PC-3 (cell line): ENCODE data around the gene SPPL2C. TPM values are rescaled to one million over a fixed set of nuclear protein-coding genes. Genes with fewer than 3 reads are reported as not detected.

ENCODE experiments used
- ATAC-seq: fragments of 200-7000 bp; cut with Tn5 transposase; 2 replicates; pipeline ENCODE4 v1.9.1; 2020; ENCODE audit warnings: mild to moderate bottlenecking, moderate library complexity
- BruUV-seq: library from RNA; stranded (reverse); fragments of 400-500 nt; replicated peaks from 2 replicates; lab custom pipeline; 2021; lab: Mats Ljungman, UMichigan
- CTCF ChIA-PET: fragments of 300-600 bp; sonication (Branson Sonifier 250); formaldehyde crosslinking; loops from one replicate; lab custom pipeline; 2022; ENCODE audit warnings: antibody characterized with exemption; lab: Charles Lee
- POLR2A ChIA-PET: fragments of 300-600 bp; sonication (Branson Sonifier 250); formaldehyde crosslinking; loops from one replicate; lab custom pipeline; 2022; ENCODE audit warnings: antibody characterized with exemption; ENCODE audit not compliant: unreplicated experiment; lab: Charles Lee
- DNase-seq: peaks from one replicate; pipeline ENCODE4 v3.0.0-alpha.2; 2015
- H2AFZ ChIP-seq: fragments of 300-600 bp; sonication (generic); 2 replicates; pipeline ENCODE4 v1.6.0; 2016; ENCODE audit warnings: antibody characterized with exemption, low read length
- H3F3A ChIP-seq: fragments of 300-600 bp; sonication (generic); one replicate; pipeline ENCODE4 v1.6.0; 2017; ENCODE audit warnings: antibody characterized with exemption, low read length, control low read depth, mild to moderate bottlenecking; ENCODE audit not compliant: unreplicated experiment
- H3K27ac ChIP-seq: fragments of 300-600 bp; sonication (generic); 2 replicates; pipeline ENCODE4 v1.5.1; 2016; ENCODE audit warnings: mild to moderate bottlenecking, low read length
- H3K27me3 ChIP-seq: fragments of 300-600 bp; sonication (generic); 2 replicates; pipeline ENCODE4 v1.6.1; 2016; ENCODE audit warnings: low read length, mixed read lengths
- H3K36me3 ChIP-seq: fragments of 300-600 bp; sonication (generic); 2 replicates; pipeline ENCODE4 v1.6.1; 2016; ENCODE audit warnings: low read depth, mixed run types, low read length, mixed read lengths
- H3K4me1 ChIP-seq: fragments of 300-600 bp; sonication (generic); 2 replicates; pipeline ENCODE4 v1.5.1; 2016; ENCODE audit warnings: low read length; ENCODE audit not compliant: insufficient read depth
- H3K4me2 ChIP-seq: fragments of 300-600 bp; sonication (generic); 2 replicates; pipeline ENCODE4 v1.6.0; 2016; ENCODE audit warnings: low read length
- H3K4me3 ChIP-seq: fragments of 300-600 bp; sonication (generic); 2 replicates; pipeline ENCODE4 v1.5.1; 2016; ENCODE audit warnings: mild to moderate bottlenecking, low read length, mixed read lengths
- H3K79me2 ChIP-seq: fragments of 300-600 bp; sonication (generic); 2 replicates; pipeline ENCODE4 v1.6.1; 2017; ENCODE audit warnings: low read length, mixed read lengths
- H3K9ac ChIP-seq: fragments of 300-600 bp; sonication (generic); 2 replicates; pipeline ENCODE4 v1.6.0; 2016; ENCODE audit warnings: mild to moderate bottlenecking, low read length
- H3K9me2 ChIP-seq: fragments of 300-600 bp; sonication (generic); replicated peaks from 2 replicates; pipeline ENCODE4 v1.6.1; 2016; ENCODE audit warnings: mixed run types, low read length, mixed read lengths
- H3K9me3 ChIP-seq: fragments of 300-600 bp; sonication (generic); 2 replicates; pipeline ENCODE4 v1.6.1; 2016; ENCODE audit warnings: low read length, mixed read lengths
- H4K20me1 ChIP-seq: fragments of 300-600 bp; sonication (generic); 2 replicates; pipeline ENCODE4 v1.6.1; 2016; ENCODE audit warnings: low read length, mixed read lengths
- EZH2 ChIP-seq: fragments of 300-600 bp; sonication (generic); IDR thresholded peaks from one replicate; pipeline ENCODE4 v1.6.1; 2017; ENCODE audit warnings: antibody characterized with exemption, mild to moderate bottlenecking, low read length; ENCODE audit not compliant: unreplicated experiment
- EZH2phosphoT487 ChIP-seq: fragments of 300-600 bp; sonication (generic); IDR thresholded peaks from 2 replicates; pipeline ENCODE4 v1.6.1; 2018; ENCODE audit warnings: mild to moderate bottlenecking, antibody characterized with exemption, low read length, borderline replicate concordance
- intact Hi-C: fragments of 100-400 bp; cut with micrococcal nuclease; formaldehyde crosslinking; loops from 2 replicates; pipeline ENCODE4 v1.9.0; 2023
- total RNA-seq: library from RNA; depleted of rRNA; stranded (reverse); fragments of >200 nt; gene quantifications from 2 replicates; pipeline ENCODE4 v1.2.3, GENCODE V29; 2014
- TF ChIP-seq, protein P1 (sequence below): fragments of 300-600 bp; sonication (generic); conservative IDR thresholded peaks from 2 replicates; pipeline ENCODE4 v1.5.1; 2017; ENCODE audit warnings: antibody characterized with exemption, low read depth, mild to moderate bottlenecking, low read length

SPPL2C gene
- total RNA-seq, 1 experiment from 2014 or later, result not detected

DNA sequence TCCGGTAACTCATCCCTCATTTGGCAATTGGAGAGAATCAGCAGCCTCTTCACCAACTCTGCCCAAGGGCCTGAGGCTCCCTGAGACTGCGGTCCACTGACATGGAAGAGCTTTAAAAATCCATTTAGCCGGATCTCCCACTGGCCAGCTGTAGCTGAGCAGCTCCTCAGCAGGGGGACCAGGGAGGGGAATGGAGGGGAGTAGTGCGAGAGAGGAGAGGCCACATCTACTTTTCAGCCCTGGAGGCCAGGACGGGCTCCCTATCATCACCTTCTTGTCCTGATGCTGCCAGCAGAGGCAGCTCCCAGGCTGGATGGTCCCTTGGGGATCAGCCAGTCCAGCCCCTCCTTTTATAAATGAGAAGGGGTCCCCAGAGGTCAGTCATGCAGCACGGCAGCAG, 25.0 kb upstream of the SPPL2C start:
- DNase-seq (no peak), ATAC-seq (no peak)
- no peak overlapping the region for H3K27ac ChIP-seq
- CTCF ChIA-PET, result no interaction called here
- intact Hi-C loops, result no loop called here
- POLR2A ChIA-PET, result no interaction called here
- no peaks in the 10 kb centered on the region for H3F3A ChIP-seq
- H3K4me2 ChIP-seq, result no peak overlapping the region
- no peak overlapping the region for H3K4me3 ChIP-seq
- H3K4me1 ChIP-seq, result no peaks in the 10 kb centered on the region
- no peaks in the 10 kb centered on the region for H4K20me1 ChIP-seq
- TF ChIP-seq, protein P1, sequence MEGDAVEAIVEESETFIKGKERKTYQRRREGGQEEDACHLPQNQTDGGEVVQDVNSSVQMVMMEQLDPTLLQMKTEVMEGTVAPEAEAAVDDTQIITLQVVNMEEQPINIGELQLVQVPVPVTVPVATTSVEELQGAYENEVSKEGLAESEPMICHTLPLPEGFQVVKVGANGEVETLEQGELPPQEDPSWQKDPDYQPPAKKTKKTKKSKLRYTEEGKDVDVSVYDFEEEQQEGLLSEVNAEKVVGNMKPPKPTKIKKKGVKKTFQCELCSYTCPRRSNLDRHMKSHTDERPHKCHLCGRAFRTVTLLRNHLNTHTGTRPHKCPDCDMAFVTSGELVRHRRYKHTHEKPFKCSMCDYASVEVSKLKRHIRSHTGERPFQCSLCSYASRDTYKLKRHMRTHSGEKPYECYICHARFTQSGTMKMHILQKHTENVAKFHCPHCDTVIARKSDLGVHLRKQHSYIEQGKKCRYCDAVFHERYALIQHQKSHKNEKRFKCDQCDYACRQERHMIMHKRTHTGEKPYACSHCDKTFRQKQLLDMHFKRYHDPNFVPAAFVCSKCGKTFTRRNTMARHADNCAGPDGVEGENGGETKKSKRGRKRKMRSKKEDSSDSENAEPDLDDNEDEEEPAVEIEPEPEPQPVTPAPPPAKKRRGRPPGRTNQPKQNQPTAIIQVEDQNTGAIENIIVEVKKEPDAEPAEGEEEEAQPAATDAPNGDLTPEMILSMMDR, result no peak
- no peak for TF ChIP-seq EZH2phosphoT487
- no peak for TF ChIP-seq EZH2
- H3K79me2 ChIP-seq, result no peaks in the 10 kb centered on the region
- BruUV-seq, result no TSS peak
- no peaks in the 10 kb centered on the region for H3K36me3 ChIP-seq
- H3K9me3 ChIP-seq, result no peaks in the 10 kb centered on the region
- H3K9me2 ChIP-seq, result no peaks in the 10 kb centered on the region
- H3K9ac ChIP-seq, result no peak overlapping the region
- no peak overlapping the region for H2AFZ ChIP-seq
- H3K27me3 ChIP-seq, result peaks cover 9% of the 10 kb centered on the region; the same call in 1 of the 2 replicates

GRCh38 chr17:45820052-45820780, 24.5 kb upstream of the SPPL2C start:
- DNase-seq, result no peak
- CTCF ChIA-PET, result no interaction called here

More at GRCh38 chr17:45820052-45820780, 24.5 kb upstream of the SPPL2C start:
- Histone ChIP-seq H3K9ac (no peak overlapping the region), H3K4me3 (no peak overlapping the region), H2AFZ (no peak overlapping the region), H4K20me1 (no peaks in the 10 kb centered on the region), H3K27ac (no peak overlapping the region), H3K9me2 (no peaks in the 10 kb centered on the region), H3K79me2 (no peaks in the 10 kb centered on the region), H3K27me3 (peaks cover 9% of the 10 kb centered on the region; the same call in 1 of the 2 replicates), H3F3A (no peaks in the 10 kb centered on the region), H3K4me2 (no peak overlapping the region), H3K36me3 (no peaks in the 10 kb centered on the region), H3K9me3 (no peaks in the 10 kb centered on the region), H3K4me1 (no peaks in the 10 kb centered on the region)
- no TSS peak for BruUV-seq
- intact Hi-C loops, result no loop called here
- POLR2A ChIA-PET, result no interaction called here
- ATAC-seq, result no peak
- TF ChIP-seq EZH2, result no peak
- TF ChIP-seq, protein P1, result no peak
- no peak for TF ChIP-seq EZH2phosphoT487
